Measurements from ENCODE around the gene ALDH1L1.

Gene ALDH1L1

DNA sequence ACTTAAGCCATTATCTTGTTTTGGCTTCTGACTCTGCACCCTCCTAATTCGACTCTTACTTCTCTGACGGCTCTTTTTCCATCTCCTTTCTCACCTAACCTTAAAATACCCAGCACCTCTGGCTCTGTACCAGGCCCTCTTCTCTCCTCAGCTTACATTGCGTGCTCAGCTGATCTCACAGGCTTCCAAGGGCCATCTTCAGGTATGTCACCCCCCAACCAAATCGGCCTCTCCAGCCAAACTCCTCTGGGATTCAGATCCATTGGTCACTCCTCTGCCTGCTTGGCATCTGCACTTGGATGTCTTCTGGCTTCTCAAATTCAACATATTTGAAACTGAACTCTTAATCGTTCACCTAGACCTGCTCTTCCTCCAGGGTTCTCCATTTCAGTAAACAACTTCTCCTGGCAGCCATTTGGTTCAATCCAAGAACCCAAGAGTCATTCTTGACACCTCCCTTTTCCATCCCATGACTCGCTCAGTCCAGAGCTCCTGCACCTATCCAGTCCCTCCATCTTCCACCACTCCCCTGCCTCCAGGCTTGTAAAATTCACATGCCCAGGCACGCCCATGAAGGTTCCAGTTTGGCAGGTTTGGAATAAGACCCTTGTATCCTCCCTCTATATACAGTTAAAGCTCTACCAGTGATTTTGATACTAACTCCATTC is 61.2 kb downstream of the ALDH1L1 start:
- DNase-seq (ENCODE audit: low spot score), result no peak

DNA sequence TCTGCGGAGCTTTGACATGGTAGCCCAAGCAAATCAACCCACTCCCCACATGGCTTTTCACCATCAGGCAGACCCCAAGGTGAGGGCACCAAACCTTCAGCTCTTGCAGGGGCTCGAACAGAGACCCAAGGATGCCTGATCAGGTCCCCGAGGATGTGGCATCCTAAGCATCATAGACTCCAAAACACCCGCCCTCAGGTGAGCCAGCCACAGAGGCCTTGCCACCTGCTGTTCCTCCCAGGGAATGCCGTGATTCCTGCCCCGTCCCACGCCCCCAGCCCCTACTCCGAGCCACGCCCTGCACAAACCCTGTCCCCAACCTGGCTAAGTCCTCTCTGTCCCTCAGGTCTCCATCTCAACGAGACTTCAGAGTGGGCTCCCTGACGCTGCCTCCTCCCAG is 61.8 kb downstream of the ALDH1L1 start:
- no peak for DNase-seq (ENCODE audit: low spot score)

DNA sequence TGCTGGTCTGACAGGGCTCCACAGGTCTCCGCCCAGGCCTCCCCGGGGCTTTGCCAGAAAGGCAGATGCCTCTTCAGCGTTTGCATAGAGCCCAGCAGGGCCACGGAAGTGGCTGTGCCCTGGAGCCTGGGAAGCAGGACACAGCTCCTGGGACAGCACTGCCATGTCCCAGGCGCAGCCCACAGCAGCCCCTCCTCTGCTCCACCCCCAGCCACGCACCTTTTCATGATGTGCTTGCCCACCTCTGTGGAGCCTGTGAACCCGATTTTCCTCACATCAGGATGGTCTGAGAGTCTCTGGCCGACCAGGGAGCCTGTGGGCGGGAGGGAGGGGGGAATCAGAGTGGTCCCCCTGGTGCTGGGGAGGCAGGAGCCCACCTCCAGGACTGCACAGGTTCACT is 62.6 kb downstream of the ALDH1L1 start:
- DNase-seq (ENCODE audit: low spot score), result no peak

DNA sequence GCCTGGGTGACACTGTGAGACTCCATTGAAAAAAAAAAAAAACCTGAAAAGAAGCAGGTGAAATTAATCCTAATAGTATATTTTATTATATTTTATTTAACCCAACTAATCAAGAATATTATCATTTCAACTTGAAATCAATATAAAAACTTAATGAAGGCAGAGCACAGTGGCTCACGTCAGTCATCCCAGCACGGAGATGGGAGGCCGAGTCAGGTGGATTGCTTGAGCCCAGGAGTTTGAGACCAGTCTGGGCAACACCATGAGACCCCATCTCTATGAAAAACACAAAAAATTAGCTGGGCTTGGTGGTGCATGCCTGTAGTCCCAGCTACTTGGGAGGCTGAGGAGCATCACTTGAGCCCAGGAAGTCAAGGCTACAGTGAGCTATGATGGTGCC is 63.2 kb downstream of the ALDH1L1 start:
- DNase-seq (ENCODE audit: low spot score), result no peak

DNA sequence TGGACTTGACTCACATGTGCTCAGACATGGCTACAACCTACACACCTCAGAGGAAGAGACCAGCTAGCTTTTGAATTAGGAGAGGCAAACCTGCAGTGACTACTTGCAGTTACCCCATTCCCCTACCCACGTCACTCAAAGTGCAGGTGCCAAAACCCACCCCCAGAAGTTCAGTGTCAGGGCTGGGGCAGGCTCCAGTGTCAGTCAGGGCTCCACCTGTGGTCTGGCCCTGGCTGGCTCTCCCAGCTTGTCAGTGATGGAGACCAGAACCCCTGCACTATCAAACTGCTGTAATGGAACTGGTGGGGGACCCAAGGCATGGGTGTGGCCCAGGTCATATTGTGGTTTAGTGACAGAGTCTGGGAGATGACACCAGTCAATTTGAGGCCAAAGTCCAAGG is 63.9 kb downstream of the ALDH1L1 start:
- no peak for DNase-seq (ENCODE audit: low spot score)

DNA sequence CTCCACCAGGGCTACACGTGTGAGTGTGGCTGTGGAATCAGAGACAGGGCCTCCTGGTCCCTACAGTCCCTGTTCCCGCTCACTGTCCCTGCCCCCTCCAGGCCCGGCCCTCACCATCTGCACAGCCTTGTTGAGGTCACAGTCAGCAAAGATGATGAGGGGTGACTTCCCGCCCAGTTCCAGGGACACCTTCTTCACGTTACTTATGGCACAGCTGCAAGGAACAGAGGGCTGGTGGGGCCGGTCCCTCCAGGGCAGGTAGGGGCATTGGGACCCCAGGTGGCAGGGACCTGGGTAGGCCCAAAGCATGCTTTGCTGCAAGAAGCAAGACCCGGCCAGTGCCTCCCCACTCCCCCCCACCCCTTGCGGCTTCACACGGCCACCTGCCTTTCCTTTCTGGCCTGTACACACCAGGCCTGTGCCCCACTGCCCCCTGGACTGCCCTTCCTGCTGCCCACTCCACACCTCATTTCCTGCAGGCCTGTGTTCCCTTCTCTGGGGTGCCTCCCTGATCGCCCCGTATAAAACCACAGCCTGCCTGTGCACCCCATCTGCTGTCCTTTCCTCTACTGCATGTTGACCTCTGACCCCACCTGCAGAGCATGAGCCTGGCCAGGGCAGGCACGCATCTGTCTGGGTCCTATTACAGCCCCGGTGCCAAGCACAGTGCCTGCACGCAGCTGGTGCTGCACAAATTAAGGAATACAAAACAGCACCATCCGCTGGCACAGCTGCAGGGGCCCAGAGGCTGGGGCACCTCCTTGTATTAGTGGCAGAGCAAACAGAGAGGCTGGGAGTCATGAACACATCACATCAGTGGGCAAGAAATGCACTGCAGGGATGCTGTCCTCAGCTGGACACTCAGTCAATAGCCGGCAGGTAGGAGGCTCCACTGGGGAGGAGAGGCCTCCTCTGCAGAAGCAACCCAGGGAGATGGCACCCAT is 65.7 kb downstream of the ALDH1L1 start:
- no peak for DNase-seq (ENCODE audit: low spot score)

DNA sequence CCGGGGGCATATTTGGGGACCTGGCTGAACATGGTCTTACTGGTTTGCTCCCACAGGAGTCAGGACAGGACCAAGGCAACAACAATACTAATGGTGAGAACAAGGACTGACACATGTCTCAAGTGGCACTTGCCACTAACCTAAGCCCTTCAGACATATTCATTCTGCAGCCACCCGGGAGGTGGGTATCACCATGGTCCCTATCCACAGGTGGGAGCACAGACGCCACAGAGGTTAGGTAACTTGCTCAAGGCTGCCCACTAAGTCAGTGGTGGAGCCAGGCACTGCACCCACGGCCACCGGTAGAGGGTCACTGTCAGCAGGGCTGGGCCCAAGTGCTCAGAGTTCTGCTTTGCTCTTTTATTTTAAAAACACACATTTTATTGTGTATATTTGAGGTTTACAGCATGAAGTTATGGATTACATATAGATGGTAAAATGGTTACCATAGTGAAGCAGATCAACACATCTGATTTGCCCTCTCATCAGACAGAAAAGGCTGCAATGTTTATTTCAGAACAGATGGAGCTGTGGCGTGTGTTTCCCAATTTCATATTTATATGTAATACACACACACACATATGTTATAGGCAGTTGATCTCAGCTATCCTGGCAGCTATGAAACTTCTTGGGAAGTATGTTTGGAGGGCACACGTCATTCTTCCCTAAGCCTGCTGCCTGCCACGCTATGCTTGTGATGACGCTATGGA is 66.5 kb downstream of the ALDH1L1 start:
- peak; percentile 52 for DNase-seq (ENCODE audit: low spot score)

DNA sequence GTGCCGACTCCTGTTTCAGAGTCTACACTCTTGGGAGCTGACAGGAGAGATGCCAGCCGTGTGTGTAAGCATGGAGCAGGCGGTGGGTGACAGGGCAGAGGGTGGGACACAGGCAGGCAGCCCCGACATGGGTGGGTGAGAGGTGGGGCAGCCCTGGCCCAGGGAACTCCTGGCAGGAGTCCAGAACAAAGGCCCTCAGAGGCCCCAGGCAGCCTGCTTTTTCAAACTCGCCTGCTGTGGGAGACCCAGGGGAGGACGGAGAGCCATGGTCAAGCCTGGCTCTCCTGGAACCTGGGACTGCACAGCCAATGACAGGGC is 67.2 kb downstream of the ALDH1L1 start:
- DNase-seq (ENCODE audit: low spot score), result no peak

DNA sequence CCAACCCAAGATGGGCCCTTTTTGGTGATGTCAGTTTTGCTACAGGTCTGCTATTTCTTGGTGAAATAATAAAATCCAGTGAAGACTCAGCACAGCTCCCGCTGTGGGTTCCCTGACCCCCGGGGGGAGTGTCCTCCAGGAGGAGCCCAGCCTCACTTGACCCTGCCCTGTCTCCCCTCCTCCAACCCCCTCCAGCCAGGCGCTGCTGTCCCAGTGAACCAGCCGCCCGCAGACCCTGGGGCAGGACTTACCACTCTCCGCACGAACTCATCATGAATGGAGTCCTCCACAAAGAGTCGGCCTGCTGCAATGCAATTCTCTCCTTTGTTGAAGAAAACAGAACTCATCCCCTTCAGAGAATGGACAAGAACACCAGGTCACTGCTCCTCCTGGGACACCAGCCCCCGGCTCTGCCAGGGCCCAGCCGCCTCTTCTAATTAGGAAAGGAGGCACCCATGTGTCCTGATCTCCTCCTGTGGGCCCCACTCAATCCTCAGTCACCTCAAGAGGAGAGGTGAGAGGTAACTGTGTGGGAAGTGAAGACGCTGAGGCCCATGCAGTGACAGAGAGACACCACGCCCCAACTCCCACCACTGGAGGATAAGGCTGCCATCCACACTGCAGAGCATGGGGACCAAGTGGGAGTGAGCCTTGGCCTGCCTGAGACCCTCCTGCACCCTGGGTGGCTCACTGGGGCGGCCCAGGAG is 67.7 kb downstream of the ALDH1L1 start:
- DNase-seq (ENCODE audit: low spot score), result no peak

DNA sequence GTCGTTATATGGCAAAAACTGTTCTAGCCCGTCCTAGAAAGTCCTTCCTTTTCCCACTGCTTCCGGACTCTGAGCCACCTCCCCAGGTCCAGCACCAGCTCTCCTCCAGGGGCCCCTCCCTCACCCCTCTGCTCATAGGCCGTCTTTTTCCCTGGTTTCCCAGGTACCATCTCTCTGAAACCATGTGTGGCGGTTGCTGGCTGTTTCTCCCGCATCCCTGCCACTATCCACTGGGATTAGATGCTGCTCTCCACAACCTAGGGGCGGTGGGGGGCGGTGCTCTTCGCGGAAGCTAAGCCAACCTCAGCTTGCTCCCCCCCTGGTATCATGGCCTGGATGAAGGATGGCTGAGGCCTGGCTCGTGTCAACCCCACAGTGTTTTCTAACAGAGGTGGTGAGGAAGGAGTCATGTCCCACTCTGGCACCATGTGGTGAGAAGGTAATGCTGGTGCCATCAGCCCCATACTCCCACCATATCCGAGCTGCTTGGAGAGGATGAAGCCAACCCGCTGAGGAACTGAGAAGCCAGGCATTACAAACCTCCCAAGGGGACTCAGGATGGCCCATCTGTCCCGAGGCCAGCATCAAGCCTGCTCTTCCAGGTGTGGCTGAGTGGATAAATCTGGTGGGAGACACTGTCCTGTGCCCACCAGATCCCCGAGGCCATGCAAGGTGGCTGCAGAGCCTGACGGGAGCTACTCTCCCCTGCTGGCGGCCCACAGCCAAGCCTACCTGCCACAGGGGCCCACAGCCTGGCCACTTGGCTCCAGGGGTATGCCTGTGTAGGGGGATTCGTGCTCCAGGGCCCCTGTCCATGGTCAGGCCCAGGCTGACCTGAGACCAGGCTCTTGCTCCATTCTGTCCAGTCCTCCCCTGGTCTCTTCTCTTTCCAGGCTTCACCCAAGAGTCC is 68.6 kb downstream of the ALDH1L1 start:
- no peak for DNase-seq (ENCODE audit: low spot score)

DNA sequence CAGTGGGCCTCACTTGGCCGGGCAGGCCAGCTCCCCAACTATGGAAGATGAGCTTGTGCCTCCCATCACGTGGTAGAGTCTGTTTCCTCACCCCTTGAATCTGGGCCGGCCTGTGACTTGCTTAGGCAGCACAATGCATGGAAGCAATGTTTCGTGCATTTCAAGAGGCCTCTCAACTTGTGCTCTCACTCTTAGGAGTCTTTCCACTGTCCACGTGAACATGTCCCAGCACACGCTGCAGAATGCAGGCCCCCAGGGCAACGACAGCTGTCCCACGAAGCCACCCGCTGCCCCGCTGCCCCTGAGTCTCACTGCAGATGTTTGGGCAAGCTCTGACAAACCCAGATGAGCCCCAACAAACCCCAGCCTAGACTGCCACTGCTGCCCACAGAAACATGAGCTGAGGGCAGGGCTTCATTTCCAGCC is 69.2 kb downstream of the ALDH1L1 start:
- no peak for DNase-seq (ENCODE audit: low spot score)

DNA sequence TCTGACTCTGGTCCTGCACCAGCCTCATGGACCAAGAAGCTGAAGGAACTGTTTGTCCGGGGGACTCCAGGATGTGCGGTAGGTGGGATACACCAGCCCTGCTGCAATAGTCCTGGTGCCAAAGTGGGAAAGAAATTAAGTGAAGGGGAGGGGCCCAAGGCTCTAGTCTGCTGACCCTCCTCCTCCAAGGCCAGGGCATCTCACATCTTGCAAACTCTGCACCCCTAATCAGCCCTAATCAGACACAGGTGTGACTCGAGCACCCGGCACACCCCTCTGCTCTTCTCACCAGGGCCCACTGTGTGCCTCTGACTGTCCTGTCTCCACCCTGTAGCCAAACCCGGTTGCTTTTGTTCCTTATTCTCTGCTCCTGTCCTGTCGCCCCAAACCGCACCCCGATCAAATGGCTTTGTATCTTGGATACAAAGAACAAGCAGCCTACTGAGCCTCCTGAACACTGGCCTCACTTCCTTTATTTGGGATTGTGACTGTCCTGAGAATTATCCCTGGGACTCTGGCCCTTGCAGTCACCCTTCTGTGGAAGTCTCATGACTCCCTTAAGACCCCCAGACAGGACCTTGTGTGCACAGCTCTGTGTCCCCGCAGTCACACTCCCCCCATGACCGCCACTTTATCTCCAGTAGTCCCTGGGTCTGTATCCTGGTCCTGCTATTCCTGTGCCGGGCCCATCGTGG is 69.8 kb downstream of the ALDH1L1 start:
- DNase-seq (ENCODE audit: low spot score), result no peak

DNA sequence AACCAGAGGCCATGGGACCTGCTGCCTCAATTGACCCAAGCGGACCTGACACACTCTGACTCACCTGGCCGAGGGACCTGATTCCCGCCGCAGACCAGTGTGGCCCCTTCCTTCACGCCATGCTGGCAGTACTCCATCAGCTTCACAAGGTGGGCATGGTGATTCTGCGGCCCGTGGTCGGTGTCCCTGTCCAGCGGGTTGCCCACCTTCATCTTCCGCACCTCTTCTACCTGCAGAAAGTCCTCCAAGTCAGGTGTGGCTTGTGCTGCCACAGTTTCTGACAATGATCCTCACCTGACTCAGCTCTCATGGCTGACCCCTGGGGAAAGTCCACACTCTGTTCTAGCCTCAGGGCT is 70.5 kb downstream of the ALDH1L1 start:
- no peak for DNase-seq (ENCODE audit: low spot score)

DNA sequence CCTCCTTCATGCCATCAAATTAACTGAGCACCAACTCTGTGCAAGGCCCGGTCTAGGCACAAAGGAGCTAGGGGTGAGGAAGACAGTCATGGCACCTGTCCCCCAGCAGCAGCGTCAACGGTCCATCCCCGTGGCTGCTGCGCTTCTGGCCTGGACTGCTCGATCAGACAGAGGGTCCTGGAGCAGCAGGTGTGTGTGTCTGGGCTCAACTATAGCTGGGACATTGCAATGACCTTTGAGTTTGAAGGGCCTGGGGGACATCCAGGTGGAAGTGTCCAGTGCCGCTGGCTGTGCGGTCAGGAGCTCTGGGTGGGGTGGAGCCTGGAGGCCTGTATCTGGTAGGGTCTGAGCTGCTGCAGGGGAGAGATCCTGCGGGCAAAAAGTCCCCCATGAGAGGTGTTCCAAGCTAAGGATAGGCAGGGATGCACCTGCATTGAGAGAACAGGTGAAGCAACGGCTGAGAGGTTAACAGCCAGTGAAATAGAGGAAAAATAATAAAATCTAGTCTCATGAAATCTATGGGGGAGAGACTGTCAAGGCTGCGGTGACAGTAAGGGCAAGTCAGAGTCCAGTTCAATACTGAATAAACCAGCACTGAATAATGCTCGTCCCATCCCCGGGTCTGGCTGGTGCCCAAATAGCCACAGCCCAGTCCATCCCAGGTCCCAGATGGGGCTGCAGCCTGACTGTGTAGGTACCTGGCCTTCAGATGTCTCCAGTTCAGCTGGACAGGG is 71.1 kb downstream of the ALDH1L1 start:
- no peak for DNase-seq (ENCODE audit: low spot score)

DNA sequence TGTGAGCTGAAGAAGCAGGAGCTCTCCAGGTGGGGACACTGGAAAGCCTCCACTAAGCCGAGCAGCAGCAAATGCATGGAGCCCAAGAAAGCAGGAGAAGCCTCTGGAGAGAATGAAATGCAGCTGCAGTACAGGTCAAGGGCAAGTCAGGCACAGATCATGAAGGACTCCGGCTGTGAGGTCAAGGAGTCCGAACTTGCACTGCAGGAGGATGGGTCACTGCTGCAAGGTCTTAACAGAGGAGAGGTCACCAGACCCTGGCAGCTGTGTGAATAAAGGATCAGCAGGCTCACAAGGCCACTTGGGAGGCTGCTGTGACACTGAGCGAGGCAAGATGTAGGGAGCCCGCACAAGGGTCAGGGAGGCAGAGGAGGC is 71.7 kb downstream of the ALDH1L1 start:
- DNase-seq (ENCODE audit: low spot score), result no peak

DNA sequence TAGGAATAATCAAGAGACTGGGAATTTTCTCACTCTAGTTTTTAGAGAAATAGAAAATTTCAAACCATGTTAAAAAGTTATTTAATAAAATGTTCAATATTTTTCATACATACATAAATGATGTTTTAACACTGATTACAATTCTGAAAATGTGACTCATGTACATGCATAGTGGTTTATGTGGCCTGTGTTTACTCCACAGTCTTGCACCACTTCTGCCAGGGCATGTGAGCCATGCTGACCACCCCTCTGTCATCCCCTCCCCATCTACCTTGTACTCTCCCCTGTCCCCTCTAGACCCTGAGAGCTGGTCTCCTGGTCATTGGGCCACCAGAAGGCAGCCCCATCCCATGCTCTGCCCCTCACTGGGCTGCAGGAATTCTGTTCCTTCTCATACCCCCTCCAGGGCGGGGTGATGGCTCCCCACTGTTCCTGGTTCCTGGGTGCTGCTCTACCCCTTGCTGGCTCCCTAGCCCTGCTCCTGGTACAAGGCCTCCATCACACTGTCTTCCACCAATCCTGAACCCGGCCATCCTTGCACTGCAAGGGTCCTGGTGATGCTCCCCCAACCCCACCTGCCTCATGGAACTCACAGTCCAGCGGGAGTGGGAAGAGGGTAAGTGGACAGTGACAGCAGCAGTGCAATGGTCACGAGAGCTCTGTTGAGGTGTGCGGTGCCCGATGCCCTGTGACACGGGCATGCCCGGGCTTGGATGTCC is 72.3 kb downstream of the ALDH1L1 start:
- DNase-seq (ENCODE audit: low spot score), result no peak

DNA sequence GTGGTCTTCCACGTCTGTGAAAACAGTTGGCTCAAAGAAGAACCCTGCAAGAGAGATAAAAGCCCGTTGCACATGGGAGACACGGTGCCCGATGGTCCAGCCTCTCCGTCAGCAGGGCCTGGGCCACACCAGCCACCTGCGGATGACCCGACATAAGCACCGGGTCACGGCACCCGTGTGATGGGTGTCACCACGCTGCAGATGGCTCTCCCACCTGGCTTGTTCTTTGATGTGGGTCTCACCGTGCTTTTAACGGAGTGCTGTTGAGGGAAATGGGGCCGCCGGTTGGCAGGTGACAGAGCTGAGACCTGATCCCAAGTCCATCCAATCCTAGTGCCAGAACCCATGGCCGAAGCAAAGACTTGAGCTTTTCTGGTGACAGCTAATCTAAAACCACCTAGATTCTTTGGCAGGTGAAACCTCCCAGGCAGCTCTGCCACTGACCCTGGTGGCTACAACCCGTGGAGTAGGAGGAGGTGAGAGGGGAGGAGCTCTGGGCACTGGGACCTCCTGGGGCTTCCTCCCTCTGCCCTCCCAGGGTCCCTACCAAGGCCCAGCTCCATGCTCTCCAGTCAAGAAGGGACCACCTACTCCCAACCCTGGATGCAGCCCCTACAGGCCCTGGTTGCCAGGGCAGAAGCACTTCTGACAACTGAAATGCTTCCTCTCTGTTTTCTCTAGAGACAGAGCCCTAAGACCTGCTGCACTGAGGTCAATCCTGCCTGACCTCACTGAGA is 73.0 kb downstream of the ALDH1L1 start:
- DNase-seq (ENCODE audit: low spot score), result no peak

DNA sequence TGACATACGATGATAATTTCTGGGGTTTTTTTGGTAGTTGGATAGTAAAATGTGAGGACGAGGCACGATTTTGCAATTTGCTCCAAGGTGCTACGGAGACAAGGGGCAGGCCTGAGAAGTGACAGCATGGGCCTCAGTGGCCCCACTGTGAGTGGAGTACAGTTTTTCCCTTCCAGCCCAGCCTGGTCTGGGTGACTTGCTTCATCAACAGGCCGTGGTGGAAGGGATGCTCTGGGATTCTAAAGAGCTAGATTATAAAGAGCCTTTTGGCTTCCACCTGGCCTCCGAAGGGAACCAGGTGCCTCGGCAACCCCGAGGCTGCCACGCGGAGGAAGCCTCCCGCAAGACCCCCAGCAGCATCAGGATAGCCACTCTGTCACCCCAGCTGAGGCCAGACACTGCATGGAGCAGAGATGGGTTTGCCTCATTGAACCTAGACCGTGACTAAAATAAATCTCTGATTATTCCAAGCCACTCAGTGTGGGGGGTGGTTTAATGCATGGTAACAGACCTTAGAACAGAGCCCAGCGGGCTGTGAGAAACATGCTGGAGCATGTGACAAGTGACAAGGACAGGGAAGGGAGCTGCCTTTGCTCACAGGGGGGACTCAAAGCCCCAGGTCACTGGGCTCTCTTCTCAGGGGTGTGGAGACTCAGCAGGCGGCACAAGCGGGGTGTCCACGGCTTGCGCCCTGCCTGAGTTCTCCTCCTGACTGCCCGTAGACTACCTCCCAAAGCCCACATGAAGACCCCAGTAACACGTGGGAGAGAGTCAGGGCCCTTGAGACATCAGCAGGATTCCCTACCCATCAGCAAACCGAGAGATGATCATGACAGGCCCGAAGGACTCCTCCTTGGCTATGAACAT is 73.8 kb downstream of the ALDH1L1 start:
- DNase-seq (ENCODE audit: low spot score), result no peak
